Activated B cell treated with CpG ODN at 0.5 μM for 24 hours (primary cell): Measurements from ENCODE around the gene RGMA. TPM values are rescaled to one million over a fixed set of nuclear protein-coding genes. Genes with fewer than 3 reads are reported as not detected.

Experiments
- ATAC-seq: fragments of 200-7000 bp; cut with Tn5 transposase; one replicate; pipeline ENCODE4 v1.10.0; 2021; ENCODE audit warnings: low read depth, mild to moderate bottlenecking, moderate library complexity
- CTCF ChIA-PET: fragments of 350-600 bp; sonication (Branson Sonifier 250); formaldehyde crosslinking; loops from one replicate; lab custom pipeline; 2021; ENCODE audit warnings: antibody characterized with exemption; lab: Charles Lee
- POLR2A ChIA-PET: fragments of 350-600 bp; sonication (Branson Sonifier 250); formaldehyde crosslinking; loops from one replicate; lab custom pipeline; 2021; ENCODE audit warnings: antibody characterized with exemption; lab: Charles Lee
- DNase-seq: peaks from one replicate; pipeline ENCODE4 v3.0.0; 2022
- H3K27ac Mint-ChIP-seq: one replicate; pipeline ENCODE4 v1.8.0; 2020; ENCODE audit warnings: mixed read lengths
- H3K27me3 Mint-ChIP-seq: one replicate; pipeline ENCODE4 v1.8.0; 2021; ENCODE audit warnings: mixed read lengths
- H3K36me3 Mint-ChIP-seq: one replicate; pipeline ENCODE4 v1.8.0; 2021; ENCODE audit warnings: low read depth, mixed read lengths
- H3K4me1 Mint-ChIP-seq: one replicate; pipeline ENCODE4 v1.8.0; 2021; ENCODE audit warnings: mixed read lengths
- H3K4me3 Mint-ChIP-seq: one replicate; pipeline ENCODE4 v1.8.0; 2020; ENCODE audit warnings: mild to moderate bottlenecking, mixed read lengths
- H3K9me3 Mint-ChIP-seq: one replicate; pipeline ENCODE4 v1.8.0; 2020; ENCODE audit warnings: mixed read lengths
- CTCF ChIP-seq: fragments of 200-600 bp; IDR thresholded peaks from one replicate; pipeline ENCODE4 v1.8.0; 2022; ENCODE audit warnings: antibody characterized with exemption, mild to moderate bottlenecking
- intact Hi-C: fragments of 100-400 bp; cut with micrococcal nuclease; formaldehyde crosslinking; loops from one replicate; pipeline ENCODE4 v1.15.1; 2024
- total RNA-seq: library from RNA; stranded (reverse); gene quantifications from 2 replicates; pipeline ENCODE4 v1.2.3, GENCODE V29; 2022

RGMA gene
- total RNA-seq, 1 donor from 2014 or later, result not detected

- intact Hi-C loops, result no loop called here
- no peak overlapping the region for H3K4me3 Mint-ChIP-seq
These were observed 64.0 kb downstream of the RGMA start for GRCh38 chr15:93024716-93025624.

GRCh38 chr15:93024293-93024692 is 64.7 kb downstream of the RGMA start:
- H3K4me1 Mint-ChIP-seq, result peaks cover 35% of the 10 kb centered on the region
- H3K27ac Mint-ChIP-seq, result no peak overlapping the region
- ChIA-PET CTCF (no interaction called here), POLR2A (no interaction called here)
- ATAC-seq (no peak), DNase-seq (no peak)
- no peaks in the 10 kb centered on the region for H3K9me3 Mint-ChIP-seq
- peaks cover 81% of the 10 kb centered on the region for H3K36me3 Mint-ChIP-seq
- TF ChIP-seq CTCF, result no peak
- no peak overlapping the region for H3K4me3 Mint-ChIP-seq
- intact Hi-C loops, result no loop called here
- no peaks in the 10 kb centered on the region for H3K27me3 Mint-ChIP-seq

More at GRCh38 chr15:93024716-93025624, 64.0 kb downstream of the RGMA start:
- ChIA-PET POLR2A (no interaction called here), CTCF (no interaction called here)
- ATAC-seq (no peak), DNase-seq (no peak)
- TF ChIP-seq CTCF, result no peak
- Mint-ChIP-seq H3K27ac (peak overlapping the region; percentile 65), H3K4me1 (peaks cover 38% of the 10 kb centered on the region), H3K36me3 (peaks cover 75% of the 10 kb centered on the region), H3K27me3 (no peaks in the 10 kb centered on the region), H3K9me3 (no peaks in the 10 kb centered on the region)

- Mint-ChIP-seq H3K27ac (no peak overlapping the region), H3K9me3 (no peaks in the 10 kb centered on the region), H3K4me3 (no peak overlapping the region), H3K36me3 (peaks cover 97% of the 10 kb centered on the region), H3K27me3 (no peaks in the 10 kb centered on the region), H3K4me1 (peaks cover 35% of the 10 kb centered on the region)
- DNase-seq (no peak), ATAC-seq (no peak)
- TF ChIP-seq CTCF, result no peak
- intact Hi-C loops, result loop anchor here (2.0 kb wide), 1 partner anchor 16 kb away; no protein-coding TSS in a partner anchor
- ChIA-PET POLR2A (interaction anchor here (0.6 to 0.7 kb wide), 2 partner anchors 15 to 67 kb away, joined by 3 to 4 read pairs; no protein-coding TSS in a partner anchor), CTCF (interaction anchor here (2.6 kb wide), 1 partner anchor 8 kb away, joined by 16 read pairs; no protein-coding TSS in a partner anchor)
These were observed 67.8 kb downstream of the RGMA start for GRCh38 chr15:93020976-93021772.

- no peak overlapping the region for H3K27ac Mint-ChIP-seq
- no peak for TF ChIP-seq CTCF
- H3K27me3 Mint-ChIP-seq, result no peaks in the 10 kb centered on the region
- no peaks in the 10 kb centered on the region for H3K9me3 Mint-ChIP-seq
- peaks cover 27% of the 10 kb centered on the region for H3K4me1 Mint-ChIP-seq
- no peak for DNase-seq
- H3K4me3 Mint-ChIP-seq, result no peak overlapping the region
- no peak for ATAC-seq
- H3K36me3 Mint-ChIP-seq, result peaks cover 97% of the 10 kb centered on the region
- CTCF ChIA-PET, result interaction anchor here (2.6 kb wide), 1 partner anchor 9 kb away, joined by 16 read pairs; no protein-coding TSS in a partner anchor
- POLR2A ChIA-PET, result no interaction called here
- intact Hi-C loops, result loop anchor here (2.0 kb wide), 1 partner anchor 17 kb away; no protein-coding TSS in a partner anchor
These were observed 69.0 kb downstream of the RGMA start for GRCh38 chr15:93019971-93020370.
